HG03097 (cell line): Measurements from ENCODE around the gene INSIG1.
A peak's percentile ranks its signal among the peaks of the same experiment; 100 is the strongest.

Experiments used
- ATAC-seq: cut with Tn5 transposase; IDR thresholded peaks from one replicate; pipeline ENCODE4 v1.9.1; 2021; ENCODE audit not compliant: unreplicated experiment, low FRiP score

The INSIG1 gene

GRCh38 chr7:155344618-155345433, 47.1 kb downstream of the INSIG1 start:
- peak; percentile 88 for ATAC-seq

GRCh38 chr7:155345490-155345889, 47.8 kb downstream of the INSIG1 start:
- no peak for ATAC-seq

GRCh38 chr7:155346285-155346684, 48.6 kb downstream of the INSIG1 start:
- ATAC-seq: no peak

- ATAC-seq: no peak
These were observed 51.1 kb downstream of the INSIG1 start for GRCh38 chr7:155348806-155349205.

GRCh38 chr7:155349601-155350331, 52.1 kb downstream of the INSIG1 start:
- no peak for ATAC-seq

GRCh38 chr7:155351120-155351870, 53.6 kb downstream of the INSIG1 start:
- ATAC-seq: no peak

- no peak for ATAC-seq
These were observed 54.5 kb downstream of the INSIG1 start for GRCh38 chr7:155352076-155352752.

GRCh38 chr7:155352753-155353115, 55.1 kb downstream of the INSIG1 start:
- ATAC-seq: no peak

- no peak for ATAC-seq
These were observed 55.7 kb downstream of the INSIG1 start for GRCh38 chr7:155353256-155353897.

GRCh38 chr7:155354371-155355048, 56.8 kb downstream of the INSIG1 start:
- no peak for ATAC-seq

- ATAC-seq: no peak
These were observed 57.5 kb downstream of the INSIG1 start for GRCh38 chr7:155355176-155355575.

GRCh38 chr7:155355745-155356144, 58.1 kb downstream of the INSIG1 start:
- ATAC-seq: no peak

- no peak for ATAC-seq
These were observed 58.8 kb downstream of the INSIG1 start for GRCh38 chr7:155356323-155357105.

GRCh38 chr7:155357573-155358041, 59.9 kb downstream of the INSIG1 start:
- ATAC-seq: no peak

- ATAC-seq: no peak
These were observed 60.6 kb downstream of the INSIG1 start for GRCh38 chr7:155358066-155358947.

- no peak for ATAC-seq
These were observed 61.5 kb downstream of the INSIG1 start for GRCh38 chr7:155358948-155359712.
